Kidney epithelial cell (primary cell): ENCODE results near the gene FAM83B. TPM values are rescaled to one million over a fixed set of nuclear protein-coding genes. Genes with fewer than 3 reads are reported as not detected.

ENCODE experiments used
- DNase-seq: peaks from one replicate; pipeline ENCODE4 v3.0.0-alpha.2; 2010; ENCODE audit warnings: low read depth
- H3K27me3 ChIP-seq: 2 replicates; pipeline ENCODE4 v1.6.0; 2011; ENCODE audit warnings: low read length; ENCODE audit not compliant: control insufficient read depth, insufficient read depth
- H3K36me3 ChIP-seq: 2 replicates; pipeline ENCODE4 v1.5.1; 2011; ENCODE audit warnings: low read length; ENCODE audit not compliant: control insufficient read depth, insufficient read depth
- H3K4me3 ChIP-seq: 2 replicates; pipeline ENCODE4 v1.5.1; 2011; ENCODE audit warnings: low read depth, mild to moderate bottlenecking, control low read depth, low read length
- total RNA-seq: library from RNA; depleted of rRNA; stranded (reverse); fragments of >200 nt; gene quantifications from 2 replicates; pipeline ENCODE4 v1.2.3, GENCODE V29; 2015
- TF ChIP-seq, protein P1 (sequence below): IDR thresholded peaks from 2 replicates; pipeline ENCODE4 v1.5.1; 2011; ENCODE audit warnings: mild to moderate bottlenecking, moderate library complexity, low read length, control low read depth, inconsistent platforms; ENCODE audit not compliant: insufficient read depth, poor library complexity, severe bottlenecking

The FAM83B gene
- total RNA-seq, 1 donor from 2014 or later = 14.5 TPM

DNA sequence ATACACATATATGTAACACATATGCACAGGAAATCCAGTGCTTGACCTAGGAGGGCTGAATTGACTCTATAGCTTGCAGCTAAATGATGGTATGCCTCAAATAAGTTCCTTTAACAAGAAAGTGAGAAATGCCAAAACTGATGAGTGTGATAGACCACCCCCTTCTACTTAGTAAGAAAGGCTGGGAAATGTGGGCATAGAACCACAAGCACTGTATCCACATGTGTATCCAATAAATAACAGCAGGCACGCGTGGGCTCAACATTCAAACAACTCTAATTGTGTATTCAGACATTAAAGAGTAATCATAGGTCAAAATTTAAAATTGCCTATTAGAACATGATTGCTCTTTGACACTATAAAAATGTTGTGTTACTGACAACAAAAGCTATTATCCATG, 54.1 kb downstream of the FAM83B start:
- Histone ChIP-seq H3K36me3 (no peaks in the 10 kb centered on the region), H3K27me3 (no peaks in the 10 kb centered on the region), H3K4me3 (no peak overlapping the region)
- TF ChIP-seq, protein P1, sequence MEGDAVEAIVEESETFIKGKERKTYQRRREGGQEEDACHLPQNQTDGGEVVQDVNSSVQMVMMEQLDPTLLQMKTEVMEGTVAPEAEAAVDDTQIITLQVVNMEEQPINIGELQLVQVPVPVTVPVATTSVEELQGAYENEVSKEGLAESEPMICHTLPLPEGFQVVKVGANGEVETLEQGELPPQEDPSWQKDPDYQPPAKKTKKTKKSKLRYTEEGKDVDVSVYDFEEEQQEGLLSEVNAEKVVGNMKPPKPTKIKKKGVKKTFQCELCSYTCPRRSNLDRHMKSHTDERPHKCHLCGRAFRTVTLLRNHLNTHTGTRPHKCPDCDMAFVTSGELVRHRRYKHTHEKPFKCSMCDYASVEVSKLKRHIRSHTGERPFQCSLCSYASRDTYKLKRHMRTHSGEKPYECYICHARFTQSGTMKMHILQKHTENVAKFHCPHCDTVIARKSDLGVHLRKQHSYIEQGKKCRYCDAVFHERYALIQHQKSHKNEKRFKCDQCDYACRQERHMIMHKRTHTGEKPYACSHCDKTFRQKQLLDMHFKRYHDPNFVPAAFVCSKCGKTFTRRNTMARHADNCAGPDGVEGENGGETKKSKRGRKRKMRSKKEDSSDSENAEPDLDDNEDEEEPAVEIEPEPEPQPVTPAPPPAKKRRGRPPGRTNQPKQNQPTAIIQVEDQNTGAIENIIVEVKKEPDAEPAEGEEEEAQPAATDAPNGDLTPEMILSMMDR = no peak
- no peak for DNase-seq

DNA sequence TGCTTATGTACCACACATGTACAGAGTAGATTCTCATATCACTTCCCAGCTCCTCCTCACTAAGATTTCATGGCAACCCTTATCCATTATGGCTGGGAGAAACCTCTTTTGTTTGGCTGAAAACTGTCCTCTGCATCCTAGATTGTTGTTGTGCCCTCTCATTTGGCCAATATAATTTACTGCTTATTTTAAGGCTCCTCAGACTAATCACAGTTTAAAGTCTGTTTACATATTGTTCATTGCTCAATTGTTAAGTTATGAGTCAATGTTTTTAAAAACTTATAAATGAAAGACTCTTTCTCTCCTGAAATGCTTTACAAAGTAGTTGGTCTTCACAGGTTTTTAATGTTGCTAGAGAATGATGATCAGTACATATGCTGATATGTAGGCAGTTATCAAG, 57.3 kb downstream of the FAM83B start:
- TF ChIP-seq, protein P1 = no peak
- no peak for DNase-seq
- no peak overlapping the region for H3K4me3 ChIP-seq
- no peaks in the 10 kb centered on the region for H3K36me3 ChIP-seq
- H3K27me3 ChIP-seq = no peaks in the 10 kb centered on the region

DNA sequence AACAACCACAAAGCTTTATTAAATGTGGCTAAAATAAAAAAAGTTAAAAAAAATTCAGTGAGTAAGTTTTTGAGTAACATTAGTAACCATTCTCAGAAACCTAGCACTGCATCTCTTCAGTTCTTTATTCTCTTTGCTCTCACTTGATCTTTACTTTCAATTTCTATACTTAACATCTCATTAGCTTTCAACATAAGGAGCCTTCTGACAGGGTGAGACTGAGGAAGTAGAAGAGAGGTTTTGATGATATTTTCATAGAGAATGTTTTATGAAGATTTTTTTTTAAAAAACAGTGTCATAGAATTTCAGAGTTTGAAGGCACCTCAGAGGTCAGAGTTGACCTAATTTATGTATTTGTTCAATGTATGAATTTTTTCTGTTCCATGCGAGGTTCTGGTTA, 60.8 kb downstream of the FAM83B start:
- TF ChIP-seq, protein P1 = no peak
- no peaks in the 10 kb centered on the region for H3K36me3 ChIP-seq
- no peaks in the 10 kb centered on the region for H3K27me3 ChIP-seq
- no peak for DNase-seq
- no peak overlapping the region for H3K4me3 ChIP-seq

DNA sequence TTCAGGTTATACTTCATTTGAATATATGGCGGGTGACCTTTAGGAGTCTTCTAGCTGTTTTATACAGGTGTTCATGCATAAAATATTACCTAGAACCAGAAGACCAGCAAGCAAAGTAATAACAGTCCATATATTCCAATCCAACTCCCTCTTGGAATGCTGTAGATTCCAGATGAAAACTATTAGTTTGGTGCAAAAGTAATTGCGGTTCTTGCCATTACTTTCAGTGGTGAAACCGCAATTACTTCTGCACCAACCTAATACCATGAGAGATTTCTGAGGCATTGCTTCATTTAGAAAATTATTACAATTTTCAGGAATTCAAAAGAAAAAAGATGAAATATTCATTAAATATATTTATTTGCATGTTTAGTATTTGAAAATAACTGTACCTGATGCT, 62.6 kb downstream of the FAM83B start:
- TF ChIP-seq, protein P1 = no peak
- no peaks in the 10 kb centered on the region for H3K36me3 ChIP-seq
- no peaks in the 10 kb centered on the region for H3K27me3 ChIP-seq
- no peak overlapping the region for H3K4me3 ChIP-seq
- DNase-seq = no peak

DNA sequence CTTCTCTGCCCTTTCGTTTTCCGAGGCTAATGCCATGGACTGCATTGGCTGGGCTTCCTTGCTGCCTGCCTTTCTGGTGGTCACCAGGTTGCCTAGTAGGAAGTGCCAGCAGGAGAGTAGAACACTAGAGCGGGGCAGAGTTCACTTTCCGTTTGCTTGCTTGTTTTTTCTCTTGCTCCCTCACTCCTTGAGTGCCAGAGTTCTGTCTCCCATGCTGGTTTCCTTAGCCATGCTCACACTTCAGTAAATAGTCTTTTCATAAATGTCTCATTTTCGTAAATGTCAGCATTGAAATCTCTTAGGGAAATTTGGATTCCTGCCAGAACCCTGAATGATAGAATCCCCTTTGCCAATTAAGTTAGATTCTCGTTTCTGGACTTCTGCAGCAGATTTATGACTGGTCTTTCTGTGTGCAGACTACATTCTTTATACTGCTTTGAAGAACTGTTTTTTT, 63.9 kb downstream of the FAM83B start:
- H3K36me3 ChIP-seq = no peaks in the 10 kb centered on the region
- no peak overlapping the region for H3K4me3 ChIP-seq
- TF ChIP-seq, protein P1 = no peak
- H3K27me3 ChIP-seq = no peaks in the 10 kb centered on the region
- DNase-seq = no peak

DNA sequence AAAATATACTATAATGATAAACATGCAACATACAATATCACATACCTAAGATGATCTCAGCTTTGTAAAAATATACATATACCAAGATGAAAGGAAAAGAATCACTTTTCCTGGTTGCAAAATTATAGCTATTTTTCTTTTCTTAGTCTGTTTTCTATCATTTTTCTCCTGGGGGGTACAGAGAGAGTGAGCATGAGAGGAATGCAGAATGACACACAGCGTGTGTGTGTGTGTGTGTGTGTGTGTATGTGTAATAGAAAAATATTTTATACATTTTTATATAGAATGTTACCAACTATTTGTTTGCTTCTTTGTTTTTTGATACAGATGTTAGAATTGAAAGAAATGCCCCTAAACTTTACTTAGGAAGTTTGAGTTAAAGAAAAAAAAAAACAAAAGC, 64.3 kb downstream of the FAM83B start:
- TF ChIP-seq, protein P1 = no peak

More for the DNA sequence above, 64.3 kb downstream of the FAM83B start:
- no peak for DNase-seq
- H3K27me3 ChIP-seq = no peaks in the 10 kb centered on the region
- H3K4me3 ChIP-seq = no peak overlapping the region
- H3K36me3 ChIP-seq = no peaks in the 10 kb centered on the region
